PFSK-1 (cell line): Measurements from ENCODE around the gene CTU2.

Source experiments
- FOXP2 ChIP-seq: optimal IDR thresholded peaks from 2 replicates; pipeline ENCODE3; 2011; ENCODE audit warnings: borderline replicate concordance, control low read depth, inconsistent platforms; ENCODE audit not compliant: insufficient read depth; ENCODE audit errors: extremely low read length, extremely low read depth
- POLR2AphosphoS5 ChIP-seq: IDR thresholded peaks from 2 replicates; pipeline ENCODE4 v1.6.1; 2012; ENCODE audit warnings: low read depth, mild to moderate bottlenecking, control low read depth, low read length, moderate library complexity
- SIN3A ChIP-seq: IDR thresholded peaks from 2 replicates; pipeline ENCODE4 v1.6.1; 2012; ENCODE audit warnings: mild to moderate bottlenecking, low read length, moderate library complexity, borderline replicate concordance; ENCODE audit not compliant: insufficient read depth
- TAF1 ChIP-seq: IDR thresholded peaks from 2 replicates; pipeline ENCODE4 v1.6.1; 2012; ENCODE audit warnings: low read length, control low read depth, borderline replicate concordance; ENCODE audit not compliant: insufficient read depth
- TF ChIP-seq, protein P1 (sequence below), 2 experiments: IDR thresholded peaks; 2 replicates each; pipeline versions ENCODE4 v1.6.1 to v1.8.0; 2011 to 2012; ENCODE audit warnings: low read depth in 2 of 2, low read length in 2 of 2, control low read depth in 1 of 2, inconsistent platforms in 1 of 2, mild to moderate bottlenecking in 1 of 2, moderate library complexity in 1 of 2; ENCODE audit not compliant: insufficient read depth in 1 of 2

DNA sequence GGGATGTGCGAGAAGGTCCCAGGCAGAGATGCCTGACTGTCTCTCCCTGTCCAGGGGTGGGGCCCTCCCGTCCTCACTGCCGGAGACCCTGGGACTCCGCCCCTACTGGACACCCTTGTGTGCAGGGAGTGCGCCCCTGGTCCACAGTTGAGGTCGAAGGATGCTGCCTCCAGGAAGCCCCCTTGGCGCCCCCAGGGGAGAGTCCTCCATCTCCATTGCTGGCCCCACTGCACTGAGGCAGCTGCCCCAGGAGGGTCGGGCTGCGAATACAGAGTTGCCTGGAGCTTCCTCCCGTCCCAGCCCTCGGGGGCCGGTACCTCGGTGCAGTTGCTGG, 26.6 kb downstream of the CTU2 start:
- no peak for TF ChIP-seq SIN3A
- no peak for TF ChIP-seq TAF1
- TF ChIP-seq POLR2AphosphoS5 = no peak
- TF ChIP-seq, protein P1, sequence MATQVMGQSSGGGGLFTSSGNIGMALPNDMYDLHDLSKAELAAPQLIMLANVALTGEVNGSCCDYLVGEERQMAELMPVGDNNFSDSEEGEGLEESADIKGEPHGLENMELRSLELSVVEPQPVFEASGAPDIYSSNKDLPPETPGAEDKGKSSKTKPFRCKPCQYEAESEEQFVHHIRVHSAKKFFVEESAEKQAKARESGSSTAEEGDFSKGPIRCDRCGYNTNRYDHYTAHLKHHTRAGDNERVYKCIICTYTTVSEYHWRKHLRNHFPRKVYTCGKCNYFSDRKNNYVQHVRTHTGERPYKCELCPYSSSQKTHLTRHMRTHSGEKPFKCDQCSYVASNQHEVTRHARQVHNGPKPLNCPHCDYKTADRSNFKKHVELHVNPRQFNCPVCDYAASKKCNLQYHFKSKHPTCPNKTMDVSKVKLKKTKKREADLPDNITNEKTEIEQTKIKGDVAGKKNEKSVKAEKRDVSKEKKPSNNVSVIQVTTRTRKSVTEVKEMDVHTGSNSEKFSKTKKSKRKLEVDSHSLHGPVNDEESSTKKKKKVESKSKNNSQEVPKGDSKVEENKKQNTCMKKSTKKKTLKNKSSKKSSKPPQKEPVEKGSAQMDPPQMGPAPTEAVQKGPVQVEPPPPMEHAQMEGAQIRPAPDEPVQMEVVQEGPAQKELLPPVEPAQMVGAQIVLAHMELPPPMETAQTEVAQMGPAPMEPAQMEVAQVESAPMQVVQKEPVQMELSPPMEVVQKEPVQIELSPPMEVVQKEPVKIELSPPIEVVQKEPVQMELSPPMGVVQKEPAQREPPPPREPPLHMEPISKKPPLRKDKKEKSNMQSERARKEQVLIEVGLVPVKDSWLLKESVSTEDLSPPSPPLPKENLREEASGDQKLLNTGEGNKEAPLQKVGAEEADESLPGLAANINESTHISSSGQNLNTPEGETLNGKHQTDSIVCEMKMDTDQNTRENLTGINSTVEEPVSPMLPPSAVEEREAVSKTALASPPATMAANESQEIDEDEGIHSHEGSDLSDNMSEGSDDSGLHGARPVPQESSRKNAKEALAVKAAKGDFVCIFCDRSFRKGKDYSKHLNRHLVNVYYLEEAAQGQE (IDR thresholded peaks at IDR 0.05; ENCODE audit: insufficient read depth in 1 of 2, low read depth in 2 of 2, low read length in 2 of 2) = no peak
- TF ChIP-seq FOXP2 = no peak
